GM15510 (cell line): ENCODE results near the gene CFAP77.

Experiments
- POLR2A ChIP-seq: IDR thresholded peaks from 3 replicates; pipeline ENCODE4 v1.6.1; 2011; ENCODE audit warnings: borderline replicate concordance; ENCODE audit not compliant: insufficient read length; ENCODE audit errors: extremely low read depth

Gene CFAP77

GRCh38 chr9:132404228-132404881 lies 5.7 kb upstream of the CFAP77 start:
- TF ChIP-seq POLR2A = no peak

DNA sequence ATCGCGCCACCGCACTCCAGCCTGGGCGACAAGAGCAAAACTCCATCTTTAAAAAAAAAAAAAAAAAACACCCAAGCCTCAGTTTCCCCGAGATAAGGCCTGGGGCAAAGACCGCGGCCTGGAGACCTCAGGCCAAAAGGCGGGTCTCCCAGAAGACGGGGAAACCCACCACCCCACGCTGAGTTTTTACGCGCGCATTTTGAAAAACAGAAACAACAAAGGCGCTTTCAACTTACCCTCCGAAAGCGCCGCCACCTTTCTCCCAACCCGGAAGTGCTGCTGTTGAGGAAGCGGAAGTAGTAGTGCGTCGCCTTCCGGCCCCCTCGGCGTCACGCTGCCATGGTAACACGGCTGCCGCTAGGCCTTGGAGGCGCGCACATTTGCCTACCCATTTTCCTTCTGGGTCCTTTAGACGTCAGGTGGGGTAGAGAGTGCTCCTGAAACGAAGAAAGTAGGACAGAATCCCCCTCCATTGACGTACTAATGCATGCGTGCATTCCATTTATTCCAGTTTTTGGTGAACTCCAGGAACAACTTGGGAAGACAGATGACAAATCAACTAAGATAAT lies 3.4 kb upstream of the CFAP77 start, which contains the start of gene TTF1:
Gene TTF1 (minus strand): TSS at position 287 of the 569 bp plus-strand sequence. CDS start 4,019 bp downstream, outside the sequence.
- peak; percentile 53 for TF ChIP-seq POLR2A

DNA sequence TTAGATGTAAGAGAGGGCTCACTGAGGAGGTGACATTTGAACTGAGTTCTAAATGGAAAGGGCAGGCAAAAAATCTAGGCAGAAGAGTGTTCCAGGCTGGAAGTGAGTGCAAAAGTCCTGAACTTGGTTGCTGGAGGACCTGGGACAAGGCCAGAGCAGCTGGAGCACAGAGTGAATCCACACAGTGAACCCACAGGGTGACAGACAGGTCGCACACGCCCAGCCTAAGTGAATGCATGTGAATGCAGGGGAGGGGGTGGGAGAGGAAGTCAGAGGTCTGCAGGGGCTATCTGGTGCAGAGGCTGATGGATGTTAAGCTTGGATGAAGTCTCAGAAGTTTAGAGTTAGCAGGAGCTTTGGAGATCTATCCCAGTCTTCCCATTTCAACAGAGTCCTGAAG lies 2.8 kb upstream of the CFAP77 start:
- TF ChIP-seq POLR2A = no peak

DNA sequence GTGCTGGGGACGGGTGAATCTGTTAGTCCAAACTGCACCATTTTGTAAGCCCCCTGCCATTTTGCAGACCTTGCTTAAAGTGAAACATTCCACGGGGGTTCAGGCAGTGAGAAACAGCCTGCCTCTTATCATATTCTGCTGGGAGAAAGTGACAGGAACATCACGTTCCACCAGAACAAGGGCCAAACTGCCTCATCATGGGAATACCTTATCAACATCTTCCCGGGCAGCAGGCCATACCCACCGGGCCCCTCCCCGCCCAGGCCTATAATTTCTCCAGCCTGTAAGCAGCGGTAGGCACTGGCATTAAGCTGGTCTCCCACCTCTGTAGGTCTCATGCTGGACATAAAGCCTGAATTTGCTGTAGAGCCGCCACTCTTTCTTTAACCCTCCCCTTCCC lies 1.5 kb upstream of the CFAP77 start:
- TF ChIP-seq POLR2A = no peak

DNA sequence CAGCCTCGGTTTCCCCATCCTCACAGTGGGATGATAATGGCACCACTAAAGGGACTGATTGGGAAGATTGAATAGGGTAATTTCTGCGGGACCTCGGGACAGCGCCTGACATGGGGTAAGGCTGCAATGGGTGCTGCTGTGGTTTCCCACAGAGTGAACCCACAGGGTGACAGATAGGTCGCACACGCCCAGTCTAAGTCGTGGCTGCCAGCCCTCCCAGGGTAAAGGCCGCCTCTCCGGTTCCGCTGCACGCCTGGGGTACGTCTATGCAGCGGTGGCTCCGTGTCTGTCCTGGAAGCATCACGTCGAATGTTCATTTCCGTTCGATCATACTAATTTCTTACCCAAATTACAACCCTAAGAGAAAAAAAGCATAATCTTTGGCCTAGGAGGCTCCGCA lies 631 bp downstream of the CFAP77 start:
- TF ChIP-seq POLR2A = no peak

DNA sequence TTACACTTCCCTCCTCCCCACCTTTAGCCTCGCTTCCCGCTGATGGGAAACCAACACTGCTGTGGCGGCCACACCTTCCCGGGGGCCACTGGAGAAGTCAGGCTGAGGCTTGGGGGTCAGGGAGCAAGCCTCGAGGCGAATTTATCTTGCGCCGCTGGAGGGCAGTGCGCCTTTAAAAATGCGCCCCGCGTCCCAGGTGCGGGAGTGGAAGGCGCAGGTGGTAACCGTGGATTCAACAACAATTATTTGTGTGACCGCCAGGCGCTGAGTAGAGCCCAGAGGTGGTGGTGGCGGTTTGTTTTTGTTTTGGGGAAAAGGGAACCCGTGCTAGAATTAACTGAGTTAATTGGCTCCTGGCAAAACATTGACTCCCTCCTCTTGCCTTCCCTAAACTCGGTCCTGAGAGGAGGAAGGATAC lies 1.1 kb downstream of the CFAP77 start:
- TF ChIP-seq POLR2A = no peak

DNA sequence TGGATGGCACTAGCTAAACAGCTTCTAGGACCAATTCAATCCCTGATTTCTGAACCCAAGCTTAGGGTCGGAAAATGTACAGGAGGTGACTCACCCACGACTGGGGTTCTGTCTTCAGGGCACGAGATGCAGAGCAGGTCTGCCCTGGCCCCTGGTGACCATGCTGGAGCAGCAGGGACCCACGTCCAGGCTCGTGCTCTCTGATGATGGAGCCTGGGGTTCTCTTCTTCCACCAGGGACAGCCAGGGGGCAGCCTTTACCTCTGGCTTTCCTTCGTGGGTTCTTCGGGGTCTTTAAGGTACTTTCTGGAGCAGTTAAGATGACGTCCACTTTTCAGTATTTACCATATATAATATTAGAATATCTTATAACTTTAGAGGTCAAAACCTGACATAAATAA lies 2.1 kb downstream of the CFAP77 start:
- TF ChIP-seq POLR2A = no peak

DNA sequence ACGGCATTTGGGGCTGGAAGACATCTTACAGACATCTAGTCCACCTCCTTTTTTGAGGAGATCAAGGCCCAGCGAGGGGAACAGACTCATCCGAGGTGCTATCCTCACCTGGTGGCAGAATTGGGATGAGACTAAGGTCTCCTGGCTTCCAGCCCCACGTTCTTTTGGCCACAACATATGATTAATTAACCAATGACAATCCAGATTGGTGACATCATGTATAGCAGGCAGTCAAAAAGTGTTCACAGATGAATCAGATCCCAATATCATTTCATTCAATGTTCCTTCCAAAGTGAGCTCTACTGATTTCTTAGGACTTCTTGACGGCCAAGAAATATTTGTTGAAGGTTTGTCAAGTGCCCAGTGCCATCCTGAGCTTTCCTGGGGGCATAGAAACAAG lies 3.9 kb downstream of the CFAP77 start:
- TF ChIP-seq POLR2A = no peak

- TF ChIP-seq POLR2A = no peak
Observed at GRCh38 chr9:132414731-132415130, 4.7 kb downstream of the CFAP77 start.

DNA sequence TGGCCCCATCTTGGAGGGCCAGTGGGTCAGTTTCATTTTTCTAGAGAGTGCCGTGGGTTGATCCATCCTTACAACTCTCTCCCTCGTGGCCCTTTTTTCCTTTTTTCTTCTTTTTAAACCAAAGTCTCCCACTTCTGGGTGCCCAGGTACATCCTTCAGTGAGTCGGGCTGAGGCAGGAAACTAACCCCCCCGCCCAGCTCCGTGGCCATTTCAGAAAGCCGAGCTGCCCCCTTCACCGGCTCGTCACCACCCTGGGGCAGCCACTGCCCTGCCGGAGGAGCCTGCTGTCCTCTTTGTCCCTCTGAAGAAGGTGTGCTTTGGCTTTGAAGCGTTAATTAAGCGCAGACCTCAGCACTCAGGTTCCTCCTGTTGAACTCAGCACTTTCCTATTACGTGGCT lies 5.2 kb downstream of the CFAP77 start:
- no peak for TF ChIP-seq POLR2A

DNA sequence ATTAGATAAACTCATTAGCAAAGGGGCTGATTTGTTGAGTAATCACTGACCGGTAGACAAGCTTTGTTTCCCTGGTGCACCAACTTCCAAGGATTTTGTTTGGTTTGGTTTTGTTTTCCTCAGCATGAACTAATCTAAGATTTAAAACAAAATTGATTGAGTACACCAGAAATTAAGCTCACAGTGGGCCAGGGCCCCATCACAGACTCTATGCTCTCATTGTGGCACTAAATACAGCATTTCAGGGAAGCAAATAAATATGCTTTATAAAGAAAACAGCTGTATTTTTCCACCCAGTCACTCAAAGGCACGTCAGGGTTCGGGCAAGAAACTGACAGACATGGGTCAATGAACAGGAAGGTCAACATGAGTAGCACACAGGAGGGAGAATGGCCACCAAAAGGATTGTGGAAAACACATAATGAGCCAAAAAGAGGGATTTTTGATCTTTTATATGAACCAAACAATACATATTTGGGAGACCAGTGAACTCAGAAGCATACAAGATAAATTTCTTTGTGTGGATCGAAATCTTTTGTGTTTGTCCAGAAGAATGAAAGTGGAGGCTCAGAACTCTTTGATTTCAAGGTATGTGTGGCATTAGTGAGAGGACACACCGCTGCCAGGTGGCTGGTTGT lies 8.8 kb downstream of the CFAP77 start:
- no peak for TF ChIP-seq POLR2A

DNA sequence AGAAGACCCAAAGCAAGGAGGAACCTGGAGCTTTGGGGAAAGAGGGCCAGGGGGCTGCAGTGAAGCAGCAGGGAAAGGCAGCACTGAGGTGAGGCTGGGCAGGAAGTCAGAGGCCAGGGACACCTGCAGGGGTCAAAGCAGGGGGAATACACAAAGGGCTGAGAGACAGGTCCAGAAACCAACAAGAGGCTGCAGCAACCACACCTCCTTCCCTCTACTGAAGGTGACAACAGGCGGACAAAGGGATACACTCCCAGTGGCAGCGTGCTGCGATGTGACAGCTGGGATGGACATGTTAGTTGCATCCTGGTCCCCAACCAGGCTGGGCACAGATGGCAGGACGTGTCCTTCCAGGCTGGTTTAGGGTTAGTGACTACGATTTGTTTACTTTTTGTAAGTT lies 12.6 kb downstream of the CFAP77 start:
- no peak for TF ChIP-seq POLR2A

- TF ChIP-seq POLR2A = no peak
Observed at GRCh38 chr9:132423503-132423902, 13.5 kb downstream of the CFAP77 start.

GRCh38 chr9:132424857-132425674 lies 15.1 kb downstream of the CFAP77 start:
- TF ChIP-seq POLR2A = no peak

DNA sequence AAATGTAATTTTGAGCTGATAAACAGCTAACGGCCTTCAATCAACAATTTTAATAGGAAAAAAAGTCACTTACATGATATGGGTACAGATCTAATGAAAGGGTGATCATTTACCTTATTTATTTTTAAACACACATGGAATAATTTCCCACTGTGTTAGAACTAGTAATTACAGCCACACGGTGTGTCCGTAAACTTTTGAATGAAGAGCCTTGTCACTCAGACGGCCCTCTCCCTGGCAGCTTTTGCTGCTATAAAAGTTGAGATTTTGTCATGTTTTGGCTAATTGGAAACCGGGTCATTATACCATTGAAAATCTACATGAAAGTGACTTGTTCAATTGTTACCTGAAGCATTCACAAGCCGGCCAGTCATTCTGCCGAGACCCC lies 15.7 kb downstream of the CFAP77 start:
- no peak for TF ChIP-seq POLR2A

DNA sequence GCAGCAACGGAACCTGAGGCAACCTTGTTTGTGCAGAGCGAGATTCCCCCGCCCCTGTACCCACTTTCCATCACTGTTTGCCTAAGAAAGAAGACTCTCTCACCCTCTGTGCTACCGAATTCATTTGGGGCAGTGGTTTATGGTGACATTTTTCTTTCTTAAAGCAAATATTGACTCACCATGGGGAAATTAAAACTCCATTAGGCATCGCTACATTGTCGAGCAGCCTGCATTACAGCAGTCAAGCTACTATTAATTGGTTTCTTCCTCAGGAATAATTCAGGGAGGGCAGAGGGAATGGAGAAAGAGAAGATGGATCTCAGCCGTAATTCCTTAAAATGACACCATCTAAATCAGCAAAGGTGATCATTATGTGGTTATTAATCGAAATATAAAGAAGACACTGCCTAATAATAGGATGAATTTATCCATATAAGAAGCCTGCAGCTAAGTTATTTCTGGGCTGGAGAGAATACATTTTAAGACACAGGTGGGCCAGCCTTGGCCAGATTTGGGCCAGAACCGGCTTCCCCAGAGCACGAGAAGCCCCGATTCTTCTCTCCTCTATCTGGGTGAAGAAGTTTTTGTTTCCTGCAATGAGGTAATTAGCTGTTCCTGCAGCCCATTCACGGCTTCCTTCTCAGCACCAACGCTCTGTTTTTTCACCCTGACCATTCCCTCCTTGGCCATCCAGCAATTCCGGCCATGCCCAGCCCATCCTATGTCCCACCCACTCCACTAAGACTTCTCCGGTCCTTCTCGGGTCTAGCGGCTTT lies 16.8 kb downstream of the CFAP77 start:
- TF ChIP-seq POLR2A = no peak

DNA sequence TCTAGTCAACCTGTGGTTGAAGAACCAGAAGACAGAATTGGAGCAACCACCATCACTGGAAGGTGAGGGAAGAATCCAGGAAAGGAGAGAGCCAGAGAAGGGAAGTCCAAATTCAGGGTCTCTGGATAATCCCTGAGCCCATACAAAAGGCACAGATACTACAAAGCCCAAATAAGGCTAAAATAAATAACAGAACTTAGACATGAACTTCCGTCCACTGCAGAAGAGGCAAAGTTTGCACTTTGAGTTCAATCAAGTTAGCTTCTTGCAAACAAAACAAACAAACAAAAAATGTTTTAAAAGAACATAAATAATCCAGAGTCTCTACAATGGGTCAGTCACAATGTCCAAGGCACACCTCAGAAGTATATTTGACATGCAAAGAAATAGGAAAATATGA lies 21.0 kb downstream of the CFAP77 start:
- no peak for TF ChIP-seq POLR2A
